Psoas muscle (tissue), 8 donors: ENCODE data around the gene SH3GL2. TPM values are rescaled to one million over a fixed set of nuclear protein-coding genes. Genes with fewer than 3 reads are reported as not detected.

ENCODE experiments used
- ATAC-seq, 4 donors: fragments of 200-7000 bp; cut with Tn5 transposase; one replicate each; pipeline ENCODE4 v1.9.1; 2020; ENCODE audit warnings: moderate library complexity in 3 of 4, mild to moderate bottlenecking in 2 of 4
- DNase-seq, 2 donors: peaks; one replicate each; pipeline ENCODE4 v3.0.0-alpha.2; 2020
- H3K27ac ChIP-seq: fragments of 200-600 bp; one replicate; pipeline ENCODE4 v1.8.0; 2022
- H3K27me3 ChIP-seq, 3 donors: fragments of 200-600 bp in 1 of 3; one replicate each; pipeline versions ENCODE4 v1.6.1 to v1.8.0; 2013 to 2022; ENCODE audit warnings: low read length in 2 of 3, mild to moderate bottlenecking in 2 of 3, moderate library complexity in 1 of 3; ENCODE audit not compliant: insufficient read depth in 3 of 3
- H3K36me3 ChIP-seq, 2 donors: fragments of 200-600 bp in 1 of 2; one replicate each; pipeline versions ENCODE4 v1.6.1 to v1.8.0; 2013 to 2022; ENCODE audit warnings: low read depth in 1 of 2, mild to moderate bottlenecking in 1 of 2, moderate library complexity in 1 of 2; ENCODE audit not compliant: insufficient read depth in 1 of 2
- H3K4me1 ChIP-seq: fragments of 200-600 bp; one replicate; pipeline ENCODE4 v1.8.0; 2022
- H3K4me3 ChIP-seq: fragments of 200-600 bp; one replicate; pipeline ENCODE4 v1.8.0; 2022; ENCODE audit warnings: mild to moderate bottlenecking
- H3K9me3 ChIP-seq: fragments of 200-600 bp; one replicate; pipeline ENCODE4 v1.8.0; 2022
- WGBS, 3 donors: extraction: QIAGEN DNeasy Blood & Tissue Kit; methylation state at CpG; one replicate each; pipeline versions ENCODE4 v1.1.6 to v1.1.7; 2013; 5-methylcytosine and 5-hydroxymethylcytosine counted together
- intact Hi-C, 2 donors: fragments of 100-400 bp; cut with DNase I; formaldehyde crosslinking; loops; one replicate each; pipeline versions ENCODE4 v1.11.0 to v1.14.2; 2022
- polyA plus RNA-seq, 3 donors: library from polyadenylated mRNA; stranded (reverse); fragments of 200-250 nt; gene quantifications; one replicate each; pipeline ENCODE4 v1.2.3, GENCODE V29; 2013
- total RNA-seq, 4 donors: library from RNA; stranded (reverse); fragmentation: NEBNext Ultra II Directional in 2 of 4; extraction: Animal tissue kit (Norgen Biotek cat#: 25700) in 2 of 4; gene quantifications; one replicate each; pipeline versions ENCODE4 v1.2.1 to v1.2.4, GENCODE V29; 2021 to 2023
- TF ChIP-seq, protein P1 (sequence below): fragments of 200-600 bp; IDR thresholded peaks from one replicate; pipeline ENCODE4 v1.8.0; 2022; ENCODE audit warnings: antibody characterized with exemption
- donor health status: healthy with polysubstance abuse.
- donor health status: DM: no; HTN: no; CAD: no; lungs with moderate emphysema.
- donor health status: Bipolar disorder and iron deficiency.
- donor health status: healthy.
- donor health status: DM: yes; HTN: yes; CAD: no.
- donor health status: DM: no; HTN: no; CAD: no.
- donor health status: DM: no; HTN: no; CAD: no.
- donor health status: DM: yes; HTN: yes; CAD: no.

SH3GL2 gene
- total and polyA plus RNA-seq, 7 donors, result 0.08 TPM; not detected in 6

DNA sequence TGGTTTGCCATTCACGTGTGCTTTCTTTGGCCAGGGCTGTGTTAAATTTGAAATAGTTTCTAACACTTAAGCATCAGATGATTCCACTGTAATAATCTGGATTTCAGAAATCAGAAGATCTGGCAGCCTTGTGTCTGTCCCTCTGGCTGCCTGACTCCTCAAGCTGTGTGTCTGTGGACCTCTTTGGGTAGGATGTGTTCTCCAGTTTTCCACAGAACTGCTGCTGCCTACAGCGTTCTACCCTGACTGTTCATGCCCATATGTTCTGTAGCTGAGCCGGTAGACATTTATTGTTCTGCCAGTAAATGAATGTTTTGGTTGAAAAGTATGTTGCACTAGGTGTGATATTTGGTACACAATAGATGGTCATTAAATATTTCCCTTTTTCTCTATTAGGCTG is 81.3 kb downstream of the SH3GL2 start:
- Histone ChIP-seq H3K27me3 (no peaks in the 10 kb centered on the region), H3K27ac (no peak overlapping the region), H3K9me3 (no peaks in the 10 kb centered on the region), H3K36me3 (no peaks in the 10 kb centered on the region), H3K4me3 (no peak overlapping the region), H3K4me1 (no peaks in the 10 kb centered on the region)
- intact Hi-C loops, result no loop called here
- 71 to 76% (median 72%) methylated on average over 3 of the region's 3 CpGs for WGBS, 3 donors
- TF ChIP-seq, protein P1, sequence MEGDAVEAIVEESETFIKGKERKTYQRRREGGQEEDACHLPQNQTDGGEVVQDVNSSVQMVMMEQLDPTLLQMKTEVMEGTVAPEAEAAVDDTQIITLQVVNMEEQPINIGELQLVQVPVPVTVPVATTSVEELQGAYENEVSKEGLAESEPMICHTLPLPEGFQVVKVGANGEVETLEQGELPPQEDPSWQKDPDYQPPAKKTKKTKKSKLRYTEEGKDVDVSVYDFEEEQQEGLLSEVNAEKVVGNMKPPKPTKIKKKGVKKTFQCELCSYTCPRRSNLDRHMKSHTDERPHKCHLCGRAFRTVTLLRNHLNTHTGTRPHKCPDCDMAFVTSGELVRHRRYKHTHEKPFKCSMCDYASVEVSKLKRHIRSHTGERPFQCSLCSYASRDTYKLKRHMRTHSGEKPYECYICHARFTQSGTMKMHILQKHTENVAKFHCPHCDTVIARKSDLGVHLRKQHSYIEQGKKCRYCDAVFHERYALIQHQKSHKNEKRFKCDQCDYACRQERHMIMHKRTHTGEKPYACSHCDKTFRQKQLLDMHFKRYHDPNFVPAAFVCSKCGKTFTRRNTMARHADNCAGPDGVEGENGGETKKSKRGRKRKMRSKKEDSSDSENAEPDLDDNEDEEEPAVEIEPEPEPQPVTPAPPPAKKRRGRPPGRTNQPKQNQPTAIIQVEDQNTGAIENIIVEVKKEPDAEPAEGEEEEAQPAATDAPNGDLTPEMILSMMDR, result no peak
- DNase-seq (no peak), ATAC-seq (no peak)

DNA sequence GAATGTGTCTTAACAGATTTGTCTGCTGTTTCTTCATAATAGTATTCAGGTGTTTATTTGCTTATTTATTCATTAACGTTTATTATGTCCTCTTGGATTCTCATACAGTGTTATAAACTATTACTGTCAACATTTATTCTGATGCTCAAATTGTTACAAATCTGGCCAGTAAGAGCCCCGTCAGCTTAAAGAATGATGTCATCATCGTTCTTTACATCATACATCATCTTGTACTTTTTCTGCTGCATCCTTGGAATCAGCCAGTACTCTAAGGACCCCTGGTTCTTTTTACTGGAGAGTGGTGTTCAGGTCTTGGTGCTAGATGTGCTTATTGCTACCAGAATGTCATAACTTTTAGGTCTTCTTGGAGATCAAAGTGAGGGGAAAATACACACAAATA is 86.6 kb downstream of the SH3GL2 start:
- no peak for DNase-seq
- Histone ChIP-seq H3K4me1 (no peaks in the 10 kb centered on the region), H3K27ac (no peak overlapping the region), H3K9me3 (no peaks in the 10 kb centered on the region), H3K36me3 (no peaks in the 10 kb centered on the region), H3K27me3 (no peaks in the 10 kb centered on the region), H3K4me3 (no peak overlapping the region)
- WGBS, 3 donors, result 74 to 83% (median 76%) methylated on average over 3 of the region's 3 CpGs
- intact Hi-C loops, result no loop called here
- ATAC-seq, result no peak
- TF ChIP-seq, protein P1, result no peak

DNA sequence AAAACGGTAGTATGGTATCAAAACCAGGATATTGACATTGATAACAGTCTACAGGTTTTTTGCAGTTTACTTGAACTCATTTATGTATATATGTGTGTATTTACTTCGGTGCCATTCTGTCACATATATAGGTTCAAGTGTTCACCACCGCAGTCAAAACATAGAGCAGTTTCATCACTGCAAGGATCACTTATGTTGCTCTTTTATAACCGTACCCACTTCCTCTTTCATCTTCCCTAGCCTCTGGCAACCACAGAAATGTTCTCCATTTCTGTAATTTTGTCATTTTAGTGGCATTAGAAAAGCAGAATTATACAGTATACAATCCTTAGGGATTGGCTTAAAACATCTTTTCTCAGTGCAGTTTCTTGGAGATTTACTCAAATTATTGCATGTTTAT is 90.3 kb downstream of the SH3GL2 start:
- WGBS, 3 donors, result 60 to 77% (median 62%) methylated on average over 4 of the region's 4 CpGs
- TF ChIP-seq, protein P1, result no peak
- intact Hi-C loops, result no loop called here
- Histone ChIP-seq H3K4me1 (no peaks in the 10 kb centered on the region), H3K27me3 (no peaks in the 10 kb centered on the region), H3K4me3 (no peak overlapping the region), H3K36me3 (no peaks in the 10 kb centered on the region), H3K27ac (no peak overlapping the region), H3K9me3 (no peaks in the 10 kb centered on the region)
- ATAC-seq (no peak), DNase-seq (no peak)

DNA sequence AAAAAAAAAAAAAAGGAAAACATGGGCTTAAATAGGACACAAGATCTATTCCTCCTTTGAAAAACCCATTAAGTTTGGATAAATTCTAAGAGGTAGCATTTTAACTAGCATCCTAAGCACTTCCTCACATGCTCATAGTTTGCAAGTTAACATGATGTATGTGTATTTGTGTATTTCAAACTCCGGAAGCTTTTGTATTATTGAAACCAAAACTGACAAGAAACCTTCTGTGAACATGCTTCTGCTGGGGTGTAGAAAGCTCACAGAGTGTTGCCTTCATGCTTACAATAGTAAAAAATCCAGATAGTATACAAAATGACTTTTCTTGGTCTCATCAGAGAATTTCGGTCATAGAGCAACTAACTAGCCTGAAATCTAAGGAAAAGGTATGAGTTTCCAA is 103.8 kb downstream of the SH3GL2 start:
- no peaks in the 10 kb centered on the region for H3K36me3 ChIP-seq
- H3K4me1 ChIP-seq, result no peaks in the 10 kb centered on the region
- WGBS, 3 donors, result 66 to 91% (median 88%) methylated on average over 2 of the region's 2 CpGs
- intact Hi-C loops, result no loop called here
- ATAC-seq (no peak), DNase-seq (no peak)
- H3K4me3 ChIP-seq, result no peak overlapping the region
- no peaks in the 10 kb centered on the region for H3K27me3 ChIP-seq
- H3K9me3 ChIP-seq, result no peaks in the 10 kb centered on the region
- no peak overlapping the region for H3K27ac ChIP-seq
- TF ChIP-seq, protein P1, result no peak

DNA sequence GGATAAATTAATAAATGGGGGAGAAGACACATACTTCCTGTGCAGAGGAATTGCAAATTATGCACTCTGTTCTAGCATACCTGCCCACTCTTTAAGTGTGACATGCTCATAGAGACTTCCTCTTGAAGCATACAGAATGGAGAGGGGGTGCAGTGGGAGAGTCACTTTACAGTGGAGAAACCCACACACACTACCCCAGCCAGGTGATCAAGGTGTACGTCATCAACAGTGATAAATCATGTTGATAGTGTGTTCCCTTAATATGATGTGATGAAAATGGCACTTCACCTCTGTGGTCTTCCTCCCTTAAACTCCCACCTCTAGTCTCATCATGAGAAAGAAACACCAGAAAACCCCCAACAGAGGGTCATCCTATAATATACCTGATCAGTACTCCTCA is 110.0 kb downstream of the SH3GL2 start:
- no peak for ATAC-seq
- 70 to 83% (median 82%) methylated on average over 1 of the region's 1 CpG for WGBS, 3 donors

More for the DNA sequence above, 110.0 kb downstream of the SH3GL2 start:
- Histone ChIP-seq H3K27ac (no peak overlapping the region), H3K36me3 (no peaks in the 10 kb centered on the region), H3K4me3 (no peak overlapping the region), H3K9me3 (no peaks in the 10 kb centered on the region), H3K4me1 (no peaks in the 10 kb centered on the region), H3K27me3 (no peaks in the 10 kb centered on the region)
- intact Hi-C loops, result no loop called here
- TF ChIP-seq, protein P1, result no peak
- no peak for DNase-seq
